Measurements from ENCODE around the gene PSMA5.
"Not testable (repeated sequence)": the region's sequence is repeated elsewhere in the genome, so short reads cannot be mapped to it uniquely, and the experiment has no call there.

Gene PSMA5

GRCh38 chr1:109426281-109427170, at the start of gene PSMA5:
TSS of gene PSMA5 (minus strand) at chr1:109426448. CDS start at chr1:109426330, 118 bp downstream.
- DNase-seq (ENCODE audit: low spot score in 2 of 2): peak; percentile 74 to 94
- Mint-ChIP-seq H3K9me3 (no peaks in the 10 kb centered on the region), H3K36me3 (peaks cover 53% of the 10 kb centered on the region), H3K4me1 (peaks cover 32% of the 10 kb centered on the region), H3K27ac (peak within 1 kb of the TSS; percentile 98), H3K4me3 (peak within 1 kb of the TSS; percentile 89)
- peak; percentile 97 for ATAC-seq

DNA sequence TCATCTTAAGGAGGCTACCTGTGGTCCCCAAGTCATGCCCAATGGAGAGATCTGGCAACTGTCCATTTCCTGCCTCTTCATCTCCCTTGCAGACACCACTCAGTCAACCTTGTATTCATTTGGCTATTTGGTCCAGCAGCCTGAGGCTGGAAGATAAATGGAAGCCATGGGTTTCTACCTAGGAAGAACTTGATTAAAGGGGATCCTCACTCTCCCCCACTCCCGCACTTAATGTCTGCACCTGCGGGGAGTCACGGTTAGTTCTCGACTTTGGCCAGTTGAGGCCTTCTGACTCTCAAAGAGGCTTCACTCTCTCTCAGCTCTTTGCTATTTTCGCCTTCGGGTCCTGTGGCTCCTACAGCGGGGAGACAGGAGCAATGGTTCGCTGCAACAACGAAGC, 49.0 kb upstream of the PSMA5 start:
- Mint-ChIP-seq H3K4me1 (no peaks in the 10 kb centered on the region), H3K36me3 (no peaks in the 10 kb centered on the region), H3K27ac (no peak overlapping the region), H3K4me3 (no peak overlapping the region), H3K9me3 (no peaks in the 10 kb centered on the region)
- DNase-seq (ENCODE audit: low spot score in 2 of 2) (no peak), ATAC-seq (no peak)

DNA sequence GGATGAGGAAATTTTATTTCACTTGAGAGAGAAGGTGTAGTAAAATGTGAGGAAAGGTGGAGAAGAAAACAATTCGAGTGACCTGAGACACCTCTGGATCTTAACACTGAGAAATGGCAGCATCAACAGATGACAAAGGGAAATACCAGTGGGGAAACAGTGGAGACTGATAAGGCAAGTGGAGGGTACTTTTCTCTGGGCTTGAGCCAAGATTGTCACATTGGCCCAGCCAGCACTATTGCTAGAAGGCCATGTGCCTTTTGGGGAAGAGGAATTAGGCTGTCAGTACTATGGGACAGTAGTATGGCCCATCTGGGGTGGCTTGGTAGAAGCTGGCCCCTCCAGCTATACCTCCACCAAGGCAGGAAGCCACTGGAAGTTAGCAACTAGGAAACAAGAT, 48.4 kb upstream of the PSMA5 start:
- no peak for DNase-seq (ENCODE audit: low spot score in 2 of 2)
- no peak overlapping the region for H3K27ac Mint-ChIP-seq
- H3K36me3 Mint-ChIP-seq: no peaks in the 10 kb centered on the region
- no peak for ATAC-seq
- no peaks in the 10 kb centered on the region for H3K9me3 Mint-ChIP-seq
- no peaks in the 10 kb centered on the region for H3K4me1 Mint-ChIP-seq
- no peak overlapping the region for H3K4me3 Mint-ChIP-seq

DNA sequence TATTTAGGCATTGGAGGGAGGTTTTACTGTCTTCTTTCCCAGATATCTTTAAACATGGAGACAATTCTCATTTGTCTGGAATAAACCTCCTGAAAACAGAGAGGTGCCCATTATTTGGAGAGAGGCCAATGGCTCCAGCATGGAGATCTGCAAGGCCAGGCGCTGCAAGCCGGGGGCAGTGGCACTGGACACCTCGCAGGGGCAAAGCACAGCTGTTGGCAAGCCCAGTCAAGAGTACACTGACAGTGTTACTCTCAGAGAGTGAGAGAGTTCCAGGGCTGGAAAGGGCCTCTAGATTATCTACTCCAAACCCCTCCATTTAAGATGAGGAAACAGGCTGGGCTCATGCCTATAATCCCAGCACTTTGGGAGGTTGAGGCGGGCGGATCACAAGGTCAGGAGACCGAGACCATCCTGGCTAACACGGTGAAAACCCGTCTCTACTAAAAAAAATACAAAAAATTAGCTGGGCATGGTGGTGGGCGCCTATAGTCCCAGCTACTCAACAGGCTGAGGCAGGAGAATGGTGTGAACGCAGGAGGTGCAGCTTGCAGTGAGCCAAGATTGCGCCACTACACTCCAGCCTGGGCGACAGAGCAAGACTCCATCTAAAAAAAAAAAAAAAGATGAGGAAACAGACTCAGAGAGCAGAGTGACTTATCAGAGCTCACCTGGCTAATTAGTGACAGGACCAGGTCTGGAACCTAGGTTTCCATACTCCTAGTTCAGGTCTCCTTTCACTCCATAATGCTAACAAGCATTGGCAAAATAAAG, 47.2 kb upstream of the PSMA5 start:
- ATAC-seq: not testable (repeated sequence)

GRCh38 chr1:109472779-109473178, 46.5 kb upstream of the PSMA5 start:
- no peak overlapping the region for H3K4me3 Mint-ChIP-seq
- no peaks in the 10 kb centered on the region for H3K9me3 Mint-ChIP-seq
- H3K36me3 Mint-ChIP-seq: no peaks in the 10 kb centered on the region
- no peak for ATAC-seq
- H3K27ac Mint-ChIP-seq: no peak overlapping the region
- DNase-seq (ENCODE audit: low spot score in 2 of 2): no peak
- no peaks in the 10 kb centered on the region for H3K4me1 Mint-ChIP-seq

More for the DNA sequence above, 47.2 kb upstream of the PSMA5 start:
- not testable (repeated sequence) for H3K27ac Mint-ChIP-seq, H3K4me3 Mint-ChIP-seq, H3K4me1 Mint-ChIP-seq, H3K9me3 Mint-ChIP-seq, H3K36me3 Mint-ChIP-seq
- DNase-seq (ENCODE audit: low spot score in 2 of 2): peak in 1 of 2 donors; percentile 23

- Mint-ChIP-seq H3K9me3 (no peaks in the 10 kb centered on the region), H3K4me1 (no peaks in the 10 kb centered on the region), H3K36me3 (no peaks in the 10 kb centered on the region), H3K27ac (no peak overlapping the region), H3K4me3 (no peak overlapping the region)
- ATAC-seq: no peak
- peak in 1 of 2 donors; percentile 34 for DNase-seq (ENCODE audit: low spot score in 2 of 2)
These were observed 44.0 kb upstream of the PSMA5 start for GRCh38 chr1:109470245-109470644.

- no peak for ATAC-seq
- no peak overlapping the region for H3K4me3 Mint-ChIP-seq
These were observed 42.7 kb upstream of the PSMA5 start for GRCh38 chr1:109468903-109469302.

DNA sequence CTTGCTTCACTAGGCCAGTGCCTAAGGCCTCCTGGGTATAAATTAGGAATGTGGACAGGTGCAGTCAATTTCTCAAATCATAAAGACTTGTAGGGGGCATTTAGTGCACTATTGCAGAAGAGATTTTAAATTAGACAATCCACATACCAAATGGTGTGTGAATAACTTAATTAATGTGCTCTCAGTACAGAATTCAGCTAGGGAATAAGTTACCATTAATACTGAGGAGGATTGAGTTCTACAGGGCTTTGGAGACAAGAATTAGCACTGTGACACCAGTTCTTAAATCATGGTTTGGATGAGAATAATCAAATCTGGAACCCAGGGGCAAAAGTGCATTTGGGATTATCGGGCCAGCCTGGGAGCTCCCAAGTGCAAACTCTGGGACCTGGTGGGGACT, 41.8 kb upstream of the PSMA5 start:
- H3K36me3 Mint-ChIP-seq: no peaks in the 10 kb centered on the region
- H3K27ac Mint-ChIP-seq: no peak overlapping the region
- H3K4me3 Mint-ChIP-seq: no peak overlapping the region
- H3K4me1 Mint-ChIP-seq: no peaks in the 10 kb centered on the region
- ATAC-seq (no peak), DNase-seq (ENCODE audit: low spot score in 2 of 2) (peak in 1 of 2 donors; percentile 41)
- H3K9me3 Mint-ChIP-seq: no peaks in the 10 kb centered on the region

More at GRCh38 chr1:109468903-109469302, 42.7 kb upstream of the PSMA5 start:
- no peaks in the 10 kb centered on the region for H3K4me1 Mint-ChIP-seq
- no peaks in the 10 kb centered on the region for H3K36me3 Mint-ChIP-seq
- peak in 1 of 2 donors; percentile 13 for DNase-seq (ENCODE audit: low spot score in 2 of 2)
- no peak overlapping the region for H3K27ac Mint-ChIP-seq
- H3K9me3 Mint-ChIP-seq: no peaks in the 10 kb centered on the region

DNA sequence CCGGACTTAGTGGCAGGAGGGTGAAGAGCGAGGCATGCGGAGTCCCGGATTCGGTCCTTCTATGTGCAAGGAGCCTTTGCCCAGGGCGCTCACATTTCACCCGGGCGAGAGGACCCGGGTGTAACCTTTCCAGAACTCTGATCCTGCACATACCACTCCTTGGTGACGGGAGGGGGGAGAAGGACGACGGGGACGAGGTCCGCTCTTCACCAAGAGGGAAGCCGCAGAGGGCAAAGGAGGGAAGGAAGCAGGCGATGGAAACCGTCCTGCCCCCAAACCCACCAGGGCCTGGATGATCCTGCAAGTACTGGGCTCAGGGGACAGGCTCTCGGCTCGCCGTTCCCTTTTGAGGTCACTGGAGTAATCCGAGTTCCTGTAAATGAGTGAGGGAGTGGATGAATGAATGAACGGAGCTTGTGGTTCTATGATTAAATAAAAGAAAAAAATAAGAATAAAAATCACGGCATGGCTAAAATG, 41.1 kb upstream of the PSMA5 start:
- peak in 1 of 2 donors; percentile 41 for DNase-seq (ENCODE audit: low spot score in 2 of 2)
- Mint-ChIP-seq H3K27ac (no peak overlapping the region), H3K36me3 (no peaks in the 10 kb centered on the region)

DNA sequence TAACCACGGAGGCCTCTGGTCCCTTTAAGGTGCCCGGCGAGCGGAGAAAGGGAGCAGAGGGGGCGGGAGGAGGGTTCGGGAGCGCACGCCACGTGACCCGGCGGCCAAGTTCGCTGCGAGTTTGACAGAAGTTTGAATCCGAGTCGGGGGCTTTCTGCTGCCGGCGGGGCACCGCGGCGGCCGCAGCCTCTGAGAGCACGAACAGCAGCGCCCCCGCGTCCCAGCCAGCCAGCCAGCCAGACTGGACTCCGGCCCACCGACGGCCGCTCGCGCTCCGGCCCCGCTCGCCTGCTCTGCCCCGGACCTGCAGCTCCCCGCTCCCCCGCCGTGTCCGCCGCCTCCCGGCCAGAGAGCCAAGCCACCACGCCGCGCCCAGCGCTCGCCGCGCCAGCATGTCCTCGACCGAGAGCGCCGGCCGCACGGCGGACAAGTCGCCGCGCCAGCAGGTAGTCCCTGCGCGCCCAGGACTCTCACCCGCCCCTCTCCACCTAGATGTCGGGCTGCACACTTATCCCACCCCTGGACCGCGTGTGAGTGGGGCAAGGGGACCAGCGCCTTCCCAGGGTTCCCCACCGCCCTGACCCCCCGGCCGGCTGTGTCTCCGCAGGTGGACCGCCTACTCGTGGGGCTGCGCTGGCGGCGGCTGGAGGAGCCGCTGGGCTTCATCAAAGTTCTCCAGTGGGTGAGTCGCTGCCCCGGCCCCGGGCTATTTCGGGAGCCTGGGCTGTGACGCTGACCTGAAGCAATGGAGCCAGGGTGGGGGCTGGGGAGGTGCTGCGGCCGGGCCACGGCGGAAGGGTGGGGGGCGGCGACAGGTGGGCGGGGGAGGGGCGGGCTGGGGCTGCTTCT, 40.4 kb upstream of the PSMA5 start, which contains the start of gene SYPL2:
Gene SYPL2, plus strand, starts transcription at position 95 of the 849 bp plus-strand sequence. Its CDS starts 298 bp downstream, at position 393.
- H3K4me1 Mint-ChIP-seq: no peaks in the 10 kb centered on the region
- no peaks in the 10 kb centered on the region for H3K36me3 Mint-ChIP-seq
- H3K27ac Mint-ChIP-seq: no peak within 1 kb of the TSS
- H3K4me3 Mint-ChIP-seq: peak within 1 kb of the TSS; percentile 43
- ATAC-seq (peak; percentile 58), DNase-seq (ENCODE audit: low spot score in 2 of 2) (no peak)
- no peaks in the 10 kb centered on the region for H3K9me3 Mint-ChIP-seq

More for the DNA sequence above, 41.1 kb upstream of the PSMA5 start:
- H3K9me3 Mint-ChIP-seq: no peaks in the 10 kb centered on the region
- H3K4me3 Mint-ChIP-seq: peak overlapping the region; percentile 43
- no peak for ATAC-seq
- H3K4me1 Mint-ChIP-seq: no peaks in the 10 kb centered on the region

- H3K27ac Mint-ChIP-seq: no peak overlapping the region
- H3K9me3 Mint-ChIP-seq: no peaks in the 10 kb centered on the region
- DNase-seq (ENCODE audit: low spot score in 2 of 2) (no peak), ATAC-seq (no peak)
- no peaks in the 10 kb centered on the region for H3K4me1 Mint-ChIP-seq
- no peaks in the 10 kb centered on the region for H3K36me3 Mint-ChIP-seq
- peak overlapping the region; percentile 43 for H3K4me3 Mint-ChIP-seq
These were observed 39.8 kb upstream of the PSMA5 start for GRCh38 chr1:109466125-109466451.

- no peaks in the 10 kb centered on the region for H3K4me1 Mint-ChIP-seq
- no peak overlapping the region for H3K4me3 Mint-ChIP-seq
- ATAC-seq (no peak), DNase-seq (ENCODE audit: low spot score in 2 of 2) (no peak)
- H3K27ac Mint-ChIP-seq: no peak overlapping the region
- no peaks in the 10 kb centered on the region for H3K36me3 Mint-ChIP-seq
- H3K9me3 Mint-ChIP-seq: peaks cover 2% of the 10 kb centered on the region
These were observed 31.6 kb upstream of the PSMA5 start for GRCh38 chr1:109457819-109458218.

GRCh38 chr1:109454497-109455133, 28.4 kb upstream of the PSMA5 start:
- DNase-seq (ENCODE audit: low spot score in 2 of 2) (no peak), ATAC-seq (no peak)
- no peaks in the 10 kb centered on the region for H3K4me1 Mint-ChIP-seq
- H3K4me3 Mint-ChIP-seq: no peak overlapping the region
- H3K36me3 Mint-ChIP-seq: no peaks in the 10 kb centered on the region
- H3K9me3 Mint-ChIP-seq: peaks cover 2% of the 10 kb centered on the region
- no peak overlapping the region for H3K27ac Mint-ChIP-seq

DNA sequence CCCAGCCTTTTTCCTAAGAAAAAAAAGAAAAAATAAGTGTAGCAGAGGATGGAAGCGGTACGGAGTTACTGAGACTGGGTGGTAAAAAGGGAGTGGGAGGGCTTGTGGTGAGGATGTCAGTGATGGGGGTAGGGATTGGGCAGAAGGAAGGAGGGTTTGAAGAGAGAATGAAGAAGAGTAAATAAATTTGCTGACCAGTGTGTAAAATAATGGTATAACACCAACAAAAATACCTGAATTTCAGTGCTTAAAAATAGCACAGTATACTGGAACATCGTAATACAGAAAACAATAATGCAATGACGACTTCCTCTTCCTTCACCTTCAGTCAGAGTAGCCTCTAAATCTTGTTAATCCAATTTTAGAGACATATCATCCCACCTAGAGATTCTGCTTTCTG, 21.3 kb upstream of the PSMA5 start:
- H3K27ac Mint-ChIP-seq: no peak overlapping the region
- no peaks in the 10 kb centered on the region for H3K4me1 Mint-ChIP-seq
- H3K36me3 Mint-ChIP-seq: no peaks in the 10 kb centered on the region
- ATAC-seq (no peak), DNase-seq (ENCODE audit: low spot score in 2 of 2) (no peak)
- H3K9me3 Mint-ChIP-seq: no peaks in the 10 kb centered on the region
- H3K4me3 Mint-ChIP-seq: no peak overlapping the region

Data from stimulated activated effector memory CD8-positive, alpha-beta T cell treated with anti-CD3 and anti-CD28 coated beads, Interleukin-12 subunit alpha, Interleukin-12 subunit beta, amount 100 ng/mL, for 72 hours (primary cell).